GM21360 (cell line): ENCODE measurements around the gene CNTN2.

ENCODE experiments used
- ATAC-seq: cut with Tn5 transposase; IDR thresholded peaks from one replicate; pipeline ENCODE4 v1.9.1; 2021; ENCODE audit warnings: mild to moderate bottlenecking, moderate library complexity; ENCODE audit not compliant: unreplicated experiment

Gene CNTN2

DNA sequence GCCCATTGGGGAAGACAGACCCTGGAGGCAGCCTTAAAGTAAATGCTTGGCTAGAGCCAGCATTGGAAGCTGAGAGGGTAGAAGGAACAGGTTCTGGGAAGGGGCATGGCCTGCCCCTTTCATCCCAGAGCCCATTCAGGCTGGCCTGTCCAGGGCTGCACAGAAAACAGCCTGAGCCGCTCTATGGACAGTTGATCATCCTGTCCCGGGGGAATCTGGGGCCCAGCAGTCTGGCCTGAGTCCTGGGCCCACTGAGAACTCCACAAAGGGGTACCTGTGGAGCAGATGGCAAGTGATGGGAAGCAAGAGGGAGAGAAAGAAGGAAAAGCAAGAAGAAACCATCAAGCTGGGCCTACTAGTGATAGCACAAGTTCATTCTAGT, 28.0 kb downstream of the CNTN2 start:
- ATAC-seq, result no peak

GRCh38 chr1:205071801-205072200, 28.8 kb downstream of the CNTN2 start:
- no peak for ATAC-seq

DNA sequence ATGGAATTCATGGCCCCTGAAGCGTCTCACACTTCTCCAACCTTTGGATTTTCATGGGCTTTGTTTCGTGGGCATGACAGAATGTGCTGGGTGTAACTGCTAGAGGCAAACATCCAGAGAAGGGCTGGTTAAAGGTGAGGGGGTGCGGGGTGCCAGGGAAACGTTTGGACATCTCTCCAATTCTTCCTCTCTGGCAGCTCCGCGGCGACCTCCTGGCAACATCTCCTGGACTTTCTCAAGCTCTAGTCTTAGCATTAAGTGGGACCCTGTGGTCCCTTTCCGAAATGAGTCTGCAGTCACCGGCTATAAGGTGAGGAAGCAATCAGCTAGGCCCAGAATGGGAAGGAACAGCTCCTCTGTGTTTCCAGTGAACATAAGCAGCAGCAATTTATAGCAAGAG, 29.3 kb downstream of the CNTN2 start:
- no peak for ATAC-seq

- no peak for ATAC-seq
Measured at GRCh38 chr1:205072881-205073280, 29.9 kb downstream of the CNTN2 start.

DNA sequence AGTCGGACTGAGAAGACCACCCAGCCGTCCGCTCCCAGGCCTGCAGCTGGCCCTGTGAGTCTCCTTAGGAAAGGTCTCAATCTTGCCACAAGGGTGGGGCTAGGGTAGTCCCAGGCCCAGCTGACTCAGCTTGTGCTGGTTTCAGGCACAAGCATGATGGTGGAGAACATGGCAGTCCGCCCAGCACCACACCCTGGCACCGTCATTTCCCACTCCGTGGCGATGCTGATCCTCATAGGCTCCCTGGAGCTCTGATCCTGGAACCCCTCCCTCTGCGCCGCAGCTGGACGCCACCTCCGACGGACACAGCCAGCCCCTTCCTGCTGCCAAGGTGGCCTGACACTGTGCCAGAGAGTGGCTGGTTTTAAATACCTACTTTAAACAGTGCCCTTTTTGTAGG, 30.5 kb downstream of the CNTN2 start:
- ATAC-seq, result no peak

DNA sequence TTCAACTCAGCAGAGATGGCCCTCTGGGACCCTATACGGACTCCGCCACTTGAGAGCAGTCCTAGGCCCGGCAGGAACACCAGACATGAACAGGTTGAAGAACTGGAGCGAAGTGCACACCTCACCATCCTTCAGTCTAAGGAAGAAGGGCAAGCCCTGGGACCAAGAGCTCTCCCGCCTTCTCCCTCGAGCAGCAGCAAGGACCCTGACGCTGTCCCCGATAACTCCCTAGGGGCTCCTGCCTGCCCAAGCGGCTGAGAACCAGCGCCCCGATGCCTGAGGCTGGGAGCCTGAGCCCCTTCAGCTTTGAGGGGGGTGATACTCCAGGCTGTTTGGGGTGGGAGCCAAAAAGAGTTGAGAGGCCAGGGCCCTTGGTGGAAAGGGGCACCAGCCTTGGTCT, 31.1 kb downstream of the CNTN2 start:
- no peak for ATAC-seq

- ATAC-seq, result no peak
Measured at GRCh38 chr1:205074513-205074912, 31.5 kb downstream of the CNTN2 start.

- no peak for ATAC-seq
Measured at GRCh38 chr1:205075642-205076155, 32.7 kb downstream of the CNTN2 start.

- ATAC-seq, result no peak
Measured at GRCh38 chr1:205076245-205076761, 33.3 kb downstream of the CNTN2 start.

DNA sequence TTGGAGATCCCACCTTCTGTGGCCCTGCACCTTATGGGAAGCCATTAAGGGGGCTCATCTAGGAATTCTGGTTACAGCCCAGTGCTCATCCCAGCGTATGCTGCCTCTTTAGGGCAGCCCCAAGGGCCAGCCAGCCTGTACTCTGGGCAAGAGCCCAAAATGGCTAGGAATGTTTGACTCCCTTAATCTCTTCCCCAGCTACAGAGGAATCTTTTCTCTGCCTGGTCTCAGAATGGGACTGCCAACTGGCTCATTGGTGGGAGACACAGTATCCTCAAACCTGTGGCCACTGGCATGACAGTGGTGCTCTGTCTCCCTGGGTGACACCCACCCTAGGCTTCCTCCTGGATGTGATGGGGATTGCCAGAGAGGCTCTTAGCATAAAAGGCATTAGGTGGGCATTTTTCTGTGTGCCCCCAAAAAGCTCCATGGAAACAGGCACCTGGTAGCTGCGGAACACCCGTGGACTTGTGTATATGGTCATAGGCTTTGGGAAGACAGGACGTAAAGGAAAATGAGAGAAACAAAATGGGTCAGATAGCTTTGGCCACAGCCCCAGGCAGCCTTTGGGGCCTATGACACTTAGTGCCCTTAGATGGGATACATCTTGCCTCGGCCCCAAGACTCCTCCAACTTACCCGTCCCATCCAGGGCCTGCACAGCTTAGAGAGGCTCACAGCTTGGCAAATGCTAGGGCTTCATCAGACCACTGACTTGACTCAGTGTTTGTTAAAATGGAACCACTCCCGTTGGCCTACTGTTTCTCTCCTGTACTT, 34.3 kb downstream of the CNTN2 start:
- no peak for ATAC-seq

DNA sequence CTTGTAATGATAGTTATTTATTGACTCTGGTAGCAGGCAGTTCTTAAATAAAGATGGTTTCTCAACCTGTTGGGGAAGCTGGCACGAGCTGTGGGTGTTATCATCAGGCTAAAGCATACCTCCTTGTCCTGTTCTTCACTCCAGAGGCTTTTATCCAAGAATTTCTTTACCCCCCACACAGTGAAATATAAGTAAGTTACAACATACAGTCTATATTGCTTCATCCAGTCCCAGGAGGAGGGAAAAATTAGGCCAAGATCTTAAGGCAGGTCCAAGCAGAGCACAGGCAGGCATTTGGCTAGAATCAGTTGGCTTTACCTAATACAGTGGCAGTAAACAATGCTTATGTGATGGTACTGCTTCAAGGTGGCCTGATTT, 34.9 kb downstream of the CNTN2 start:
- no peak for ATAC-seq

- no peak for ATAC-seq
Measured at GRCh38 chr1:205082431-205082830, 39.4 kb downstream of the CNTN2 start.

DNA sequence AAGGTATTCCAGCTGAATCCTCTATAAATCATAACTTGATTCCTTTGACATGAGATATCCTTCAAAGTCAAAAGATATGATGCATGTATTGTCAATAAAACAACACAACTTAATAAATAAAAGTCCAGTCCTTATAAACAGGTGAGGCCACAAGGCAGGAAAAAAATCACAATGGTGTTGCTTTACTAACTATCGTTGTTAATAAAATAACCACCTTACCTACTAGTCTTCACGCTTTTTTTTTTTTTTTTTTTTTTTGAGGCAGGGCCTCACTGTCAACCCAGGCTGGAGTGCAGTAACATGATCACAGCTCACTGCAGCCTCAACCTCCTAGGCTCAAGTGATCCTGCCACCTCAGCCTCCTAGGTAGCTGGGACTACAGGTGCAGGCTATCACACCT, 41.3 kb downstream of the CNTN2 start, which contains the start of gene TMEM81:
TMEM81 (minus strand) TSS at position 101 of the 400 bp plus-strand sequence. CDS start 140 bp downstream, outside the sequence.
- no peak for ATAC-seq

DNA sequence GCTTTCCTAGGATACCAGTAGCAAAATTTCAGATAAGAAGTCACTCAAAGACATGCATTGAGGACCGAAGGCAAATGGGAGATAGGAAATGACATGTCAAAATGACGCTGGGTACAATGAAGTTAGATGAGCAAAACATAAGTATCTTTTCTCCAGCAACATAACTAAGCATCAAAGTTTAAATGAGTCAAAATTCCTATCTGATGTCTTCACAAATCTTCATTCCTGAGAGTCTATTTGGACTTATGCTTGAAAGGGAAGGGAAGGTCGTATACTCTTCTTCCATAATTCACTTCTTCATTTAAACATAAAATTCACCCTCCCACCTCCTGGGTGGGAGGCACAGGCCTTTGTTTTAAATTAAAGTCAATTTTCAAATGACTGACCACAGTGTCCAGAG, 45.3 kb downstream of the CNTN2 start:
- ATAC-seq, result no peak

DNA sequence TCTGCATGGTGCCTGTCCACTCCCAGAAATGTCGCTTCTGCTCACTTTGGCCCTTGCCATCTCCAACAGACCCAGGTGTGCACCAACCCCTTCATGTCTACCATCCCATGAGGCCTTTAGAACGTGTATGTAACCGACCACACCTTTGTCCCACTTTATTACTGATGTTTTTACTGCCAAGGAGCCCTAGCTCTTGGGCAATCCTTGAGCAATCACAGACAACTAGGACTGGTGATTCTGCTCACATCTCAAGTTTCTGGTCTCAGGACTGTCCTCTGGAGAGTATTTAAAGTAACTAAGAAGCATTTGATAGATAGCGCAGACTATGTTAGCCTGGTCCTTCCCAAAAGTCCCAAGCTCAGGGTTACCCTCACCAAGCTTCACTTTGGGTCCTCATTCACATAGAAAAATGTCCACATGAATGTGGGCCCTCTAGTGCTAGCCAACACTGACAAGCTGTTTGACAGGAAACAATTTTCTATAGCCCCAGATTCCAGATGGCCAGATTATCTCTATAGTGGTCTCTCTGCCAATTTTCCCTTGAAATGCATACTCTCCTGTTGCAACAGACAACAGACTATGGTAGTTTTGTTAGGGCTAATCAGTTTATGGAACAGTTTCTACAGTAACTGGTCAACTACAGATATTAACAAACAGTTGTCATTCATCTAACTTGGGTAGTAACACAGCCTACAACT, 48.2 kb downstream of the CNTN2 start:
- ATAC-seq, result no peak

DNA sequence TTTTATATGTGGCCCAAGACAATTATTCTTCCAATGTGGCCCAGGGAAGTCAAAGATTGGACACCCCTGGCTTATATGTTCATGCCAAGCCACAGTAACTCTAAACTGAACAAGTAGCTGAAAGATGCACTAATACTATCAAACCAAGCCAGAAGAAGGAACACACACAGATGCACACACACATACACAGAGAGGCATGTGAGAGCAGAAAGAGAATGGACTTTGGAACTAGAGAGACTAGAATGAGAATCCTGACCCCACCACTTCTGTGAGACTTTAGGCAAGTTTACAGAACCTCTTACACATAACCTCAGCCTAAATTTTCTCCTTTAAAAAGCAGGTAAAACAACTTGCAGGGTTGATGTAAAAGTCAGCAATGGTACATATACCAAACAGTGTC, 52.4 kb downstream of the CNTN2 start:
- ATAC-seq, result no peak

DNA sequence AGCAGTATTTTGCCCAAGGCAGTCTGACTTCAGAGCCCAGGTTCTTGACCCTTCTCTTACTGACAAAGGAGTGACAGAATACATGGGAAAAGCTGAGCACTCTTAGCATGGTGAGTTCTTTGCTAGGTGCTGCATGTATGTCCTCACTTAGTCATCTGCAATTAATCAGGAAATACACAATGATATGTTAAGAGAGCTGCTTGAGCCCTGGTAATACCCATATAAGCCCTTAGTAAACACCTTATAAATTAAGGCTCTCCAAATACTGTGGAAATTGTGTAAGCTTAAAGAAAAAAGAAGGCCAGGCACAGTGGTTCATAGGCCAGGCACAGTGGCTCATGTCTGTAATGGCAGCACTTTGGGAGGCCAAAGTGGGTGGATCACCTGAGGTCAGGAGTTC, 55.2 kb downstream of the CNTN2 start:
- ATAC-seq, result no peak

DNA sequence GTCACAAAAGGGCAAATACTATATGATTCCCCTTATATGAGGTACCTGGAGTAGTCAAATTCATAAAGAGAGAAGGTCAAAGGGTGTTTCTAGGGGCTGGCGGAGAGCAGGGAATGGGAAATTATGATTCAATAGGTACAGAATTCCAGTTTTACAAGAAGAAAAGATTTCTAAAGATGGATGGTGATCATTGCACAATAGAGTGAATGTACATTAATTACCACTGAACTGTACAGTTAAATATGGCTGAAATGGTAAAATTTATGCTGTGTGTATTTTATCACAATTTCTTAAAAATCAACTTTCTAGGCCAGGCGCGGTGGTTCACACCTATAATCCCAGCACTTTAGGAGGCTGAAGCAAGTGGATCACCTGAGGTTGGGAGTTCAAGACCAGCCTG, 59.4 kb downstream of the CNTN2 start:
- no peak for ATAC-seq

- no peak for ATAC-seq
Measured at GRCh38 chr1:205107327-205107726, 64.3 kb downstream of the CNTN2 start.

GRCh38 chr1:205108464-205108863, 65.5 kb downstream of the CNTN2 start:
- no peak for ATAC-seq

DNA sequence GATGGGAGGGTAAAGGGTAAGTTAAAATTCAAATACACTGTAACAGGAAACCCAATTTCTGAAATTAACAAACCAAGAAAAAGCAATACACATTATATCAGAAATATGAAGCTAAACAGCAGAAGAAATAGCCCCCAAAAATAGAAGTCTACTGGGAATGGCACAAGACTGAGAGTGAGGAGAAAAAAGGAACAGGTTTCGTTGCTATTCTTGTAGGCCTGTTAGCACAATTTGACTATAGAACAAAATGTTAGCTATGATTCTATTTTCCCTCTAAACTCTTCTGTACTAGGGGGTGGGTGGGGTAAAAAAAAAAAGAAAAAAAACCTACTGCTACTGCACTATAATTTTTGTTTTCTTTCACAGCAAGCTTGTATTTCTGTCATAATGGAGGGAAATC, 66.3 kb downstream of the CNTN2 start:
- ATAC-seq, result no peak

DNA sequence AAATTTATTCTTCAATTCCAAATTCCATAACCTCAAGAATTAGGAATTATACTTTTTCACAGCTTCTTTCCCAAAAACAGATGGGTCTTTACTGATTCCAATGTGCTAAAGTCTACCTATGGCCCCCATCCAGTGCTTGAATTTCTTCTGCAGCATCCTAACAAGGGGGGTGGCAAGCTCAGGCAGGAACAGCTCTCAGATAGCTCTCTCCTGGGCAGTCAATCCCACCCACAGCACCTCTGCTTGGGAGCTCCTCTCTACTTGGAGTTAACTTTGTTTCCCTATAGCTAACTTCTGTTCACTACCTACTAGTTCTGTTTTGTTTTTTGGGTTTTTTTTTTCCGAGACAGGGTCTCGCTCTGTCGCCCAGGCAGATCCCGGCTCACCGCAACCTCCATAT, 66.7 kb downstream of the CNTN2 start:
- ATAC-seq, result no peak
